ENCODE measurements around the gene TST. TPM values are rescaled to one million over a fixed set of nuclear protein-coding genes. Genes with fewer than 3 reads are reported as not detected.
A peak's percentile ranks its signal among the peaks of the same experiment; 100 is the strongest.

Gene TST
- total RNA-seq, 1 donor from 2014 or later: 19.3 TPM

DNA sequence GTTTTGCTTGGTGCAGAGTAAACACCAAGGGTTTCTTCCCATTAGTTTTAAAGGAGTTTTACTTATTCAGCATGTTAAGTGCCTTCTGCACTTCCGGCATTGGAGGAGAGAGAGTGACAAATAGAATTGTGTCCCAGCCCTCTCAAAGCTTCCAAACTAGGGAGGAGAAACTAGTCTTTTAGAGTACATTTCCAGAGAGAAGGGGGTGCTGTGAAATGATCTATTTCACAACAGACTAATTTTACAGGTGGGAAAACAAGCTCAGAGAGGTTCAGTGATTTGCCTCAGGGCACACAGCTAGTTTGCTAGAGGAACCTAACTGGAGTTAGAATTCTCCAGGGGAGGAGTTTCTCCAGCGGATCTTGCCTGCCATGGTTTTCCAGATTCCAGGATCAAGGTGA lies 12.9 kb upstream of the TST start:
- no peak for DNase-seq

DNA sequence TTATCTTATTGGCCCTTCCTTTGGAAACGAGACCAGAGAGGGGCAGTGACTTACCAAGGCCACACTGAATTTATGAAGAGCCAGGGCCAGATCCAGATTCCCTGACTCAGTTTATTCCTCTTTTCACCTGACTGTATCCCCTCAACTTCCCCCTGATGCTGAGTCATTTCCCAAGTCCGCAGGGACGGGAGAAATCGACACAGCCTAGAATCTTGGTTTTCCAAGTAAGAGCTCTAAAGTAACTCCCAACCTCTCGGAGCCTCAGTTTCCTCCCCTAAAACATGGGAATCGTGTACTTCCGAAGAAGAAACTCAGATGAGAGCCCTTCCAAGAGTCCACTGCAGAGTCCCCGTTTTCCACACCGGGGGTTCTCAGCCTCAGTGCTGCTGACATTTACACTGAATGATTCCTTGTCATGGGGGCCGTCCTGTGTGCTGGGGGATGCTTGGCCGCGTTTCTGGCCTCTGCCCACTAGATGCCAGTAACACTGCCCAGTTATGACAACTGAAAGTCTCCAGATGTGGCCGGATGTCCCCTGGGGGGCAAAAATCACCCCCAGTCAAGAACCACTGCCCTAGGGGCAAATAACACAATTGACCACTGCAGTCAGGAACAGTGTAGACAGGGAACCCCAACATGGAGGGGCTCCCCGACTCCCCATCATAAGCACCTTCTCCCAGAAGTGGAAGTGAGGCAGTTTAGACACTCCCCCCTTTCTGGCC lies 11.5 kb upstream of the TST start:
- DNase-seq: no peak

DNA sequence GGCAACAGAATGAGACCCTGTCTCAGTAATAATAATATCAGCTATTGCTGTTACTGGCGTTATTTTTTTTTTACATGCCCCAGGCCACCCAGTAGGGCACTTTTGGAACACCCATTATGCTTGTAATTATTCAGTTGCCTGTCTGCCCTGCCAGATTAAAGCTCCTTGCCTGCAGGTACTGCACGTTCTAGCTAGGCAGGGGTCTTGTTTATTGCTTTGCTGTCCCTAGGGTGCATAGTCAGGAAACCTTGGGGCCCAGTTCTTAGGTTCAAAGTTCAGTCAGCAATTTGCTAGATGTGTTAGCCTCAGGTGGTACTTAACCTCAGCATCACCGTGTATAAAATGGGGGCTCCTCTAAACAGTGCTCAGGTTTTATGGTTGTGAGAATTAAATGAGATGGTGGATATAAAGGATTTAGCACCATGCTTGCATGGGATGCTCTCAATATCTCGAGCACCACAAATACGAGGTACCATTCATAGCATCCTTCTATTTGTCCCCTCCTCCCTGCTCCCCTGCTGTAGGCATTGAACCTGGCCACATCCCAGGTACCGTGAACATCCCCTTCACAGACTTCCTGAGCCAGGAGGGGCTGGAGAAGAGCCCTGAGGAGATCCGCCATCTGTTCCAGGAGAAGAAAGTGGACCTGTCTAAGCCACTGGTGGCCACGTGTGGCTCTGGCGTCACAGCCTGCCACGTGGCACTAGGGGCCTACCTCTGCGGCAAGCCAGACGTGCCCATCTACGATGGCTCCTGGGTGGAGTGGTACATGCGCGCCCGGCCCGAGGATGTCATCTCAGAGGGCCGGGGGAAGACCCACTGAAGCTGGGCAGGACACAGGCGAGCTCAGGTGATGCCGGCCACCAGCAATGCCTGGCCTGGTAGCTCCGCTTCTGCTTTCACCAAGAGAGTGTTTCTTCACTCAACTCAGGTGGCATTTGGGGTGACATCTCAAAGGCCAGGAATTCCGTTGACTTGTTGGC lies 9.7 kb upstream of the TST start:
- no peak for DNase-seq

DNA sequence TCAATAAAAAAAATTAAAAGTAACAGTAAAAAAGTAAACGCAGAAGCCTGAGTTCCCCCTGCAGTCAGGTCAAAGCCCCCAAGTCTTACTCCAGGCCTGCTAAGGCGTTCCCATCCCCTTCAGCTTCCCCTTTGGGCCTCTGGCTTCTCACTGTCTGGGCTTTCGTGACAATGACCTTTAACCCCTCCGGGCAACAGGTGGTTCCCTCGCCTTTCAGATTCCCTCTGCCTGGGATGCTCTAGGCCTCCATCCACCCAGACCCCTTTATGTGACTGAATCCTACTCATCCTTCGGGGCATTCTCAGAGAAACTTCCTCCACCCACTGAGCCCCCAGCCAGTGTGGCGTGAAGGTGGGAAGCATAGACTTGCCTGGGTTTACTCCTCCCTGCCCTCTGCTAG lies 8.3 kb upstream of the TST start:
- no peak for DNase-seq

DNA sequence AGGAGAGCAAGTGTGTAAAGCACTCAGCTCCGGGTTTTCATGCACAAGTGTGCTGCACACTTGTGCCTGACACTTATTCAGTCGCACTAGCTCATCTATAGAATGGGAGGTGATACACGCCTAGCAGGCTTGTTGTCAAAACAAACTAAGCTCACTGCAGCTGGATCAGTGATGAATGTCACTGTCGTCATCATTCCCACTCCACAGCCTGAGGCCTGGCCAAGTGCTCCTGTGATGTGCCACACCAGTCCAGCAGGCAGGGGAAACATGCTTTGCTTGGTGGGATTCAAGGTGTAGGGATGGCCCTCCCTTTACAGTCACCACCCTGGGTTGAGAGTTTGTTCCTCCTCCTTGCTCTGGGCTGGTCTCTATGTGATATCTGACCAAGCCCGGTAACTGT lies 7.1 kb upstream of the TST start:
- DNase-seq: no peak

DNA sequence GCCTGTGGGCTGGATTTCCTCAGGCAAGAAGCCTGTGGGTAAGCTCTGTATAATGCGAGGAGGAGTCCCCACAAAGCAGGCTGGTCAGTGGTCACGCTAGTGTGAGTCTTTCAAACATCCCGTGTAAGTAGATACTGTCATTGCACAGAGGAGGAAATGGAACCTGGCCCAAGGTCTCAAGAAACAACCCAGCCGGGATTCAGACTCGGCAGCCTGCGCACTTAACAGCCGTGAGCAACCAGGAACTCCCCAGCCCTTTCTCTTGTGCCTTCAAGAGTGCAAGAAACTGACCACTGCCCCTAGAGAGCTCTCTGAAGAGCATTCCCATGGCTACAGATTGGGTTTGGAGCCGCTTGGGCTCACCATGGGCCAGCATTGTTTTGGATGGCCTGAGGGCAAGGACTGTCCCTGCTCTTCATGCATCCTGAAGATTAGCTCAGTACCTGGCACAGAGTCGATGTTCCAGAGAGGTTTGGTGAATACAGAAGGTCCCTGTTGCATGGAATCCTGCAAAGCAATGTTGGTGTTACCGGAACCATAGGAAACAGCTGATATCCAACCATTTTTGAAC lies 6.3 kb upstream of the TST start:
- no peak for DNase-seq

DNA sequence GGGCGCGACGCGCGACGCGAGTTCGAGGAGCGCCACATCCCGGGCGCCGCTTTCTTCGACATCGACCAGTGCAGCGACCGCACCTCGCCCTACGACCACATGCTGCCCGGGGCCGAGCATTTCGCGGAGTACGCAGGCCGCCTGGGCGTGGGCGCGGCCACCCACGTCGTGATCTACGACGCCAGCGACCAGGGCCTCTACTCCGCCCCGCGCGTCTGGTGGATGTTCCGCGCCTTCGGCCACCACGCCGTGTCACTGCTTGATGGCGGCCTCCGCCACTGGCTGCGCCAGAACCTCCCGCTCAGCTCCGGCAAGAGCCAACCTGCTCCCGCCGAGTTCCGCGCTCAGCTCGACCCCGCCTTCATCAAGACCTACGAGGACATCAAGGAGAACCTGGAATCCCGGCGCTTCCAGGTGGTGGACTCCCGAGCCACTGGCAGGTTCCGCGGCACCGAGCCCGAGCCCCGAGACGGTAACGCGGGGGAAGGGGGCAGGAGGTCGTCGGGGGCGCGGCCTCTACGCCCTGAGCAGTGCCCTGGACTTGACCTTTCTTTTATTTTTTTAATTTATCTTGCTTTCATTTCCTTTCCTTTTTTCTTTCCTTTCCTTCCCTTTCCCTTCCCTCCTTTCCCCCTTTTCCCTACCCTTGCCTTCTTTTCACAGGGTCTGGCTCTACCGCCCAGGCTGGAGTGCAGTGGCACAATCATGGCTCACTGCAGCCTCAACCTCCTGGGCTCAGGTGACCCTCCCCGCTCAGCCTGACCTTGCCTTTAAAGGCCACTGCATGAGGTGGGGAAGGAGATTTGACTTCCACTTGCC lies 5.3 kb upstream of the TST start:
- no peak for DNase-seq

GRCh38 chr22:37023743-37024338 lies 4.6 kb upstream of the TST start:
- DNase-seq: no peak

GRCh38 chr22:37022483-37023337 lies 3.5 kb upstream of the TST start:
- DNase-seq: no peak

DNA sequence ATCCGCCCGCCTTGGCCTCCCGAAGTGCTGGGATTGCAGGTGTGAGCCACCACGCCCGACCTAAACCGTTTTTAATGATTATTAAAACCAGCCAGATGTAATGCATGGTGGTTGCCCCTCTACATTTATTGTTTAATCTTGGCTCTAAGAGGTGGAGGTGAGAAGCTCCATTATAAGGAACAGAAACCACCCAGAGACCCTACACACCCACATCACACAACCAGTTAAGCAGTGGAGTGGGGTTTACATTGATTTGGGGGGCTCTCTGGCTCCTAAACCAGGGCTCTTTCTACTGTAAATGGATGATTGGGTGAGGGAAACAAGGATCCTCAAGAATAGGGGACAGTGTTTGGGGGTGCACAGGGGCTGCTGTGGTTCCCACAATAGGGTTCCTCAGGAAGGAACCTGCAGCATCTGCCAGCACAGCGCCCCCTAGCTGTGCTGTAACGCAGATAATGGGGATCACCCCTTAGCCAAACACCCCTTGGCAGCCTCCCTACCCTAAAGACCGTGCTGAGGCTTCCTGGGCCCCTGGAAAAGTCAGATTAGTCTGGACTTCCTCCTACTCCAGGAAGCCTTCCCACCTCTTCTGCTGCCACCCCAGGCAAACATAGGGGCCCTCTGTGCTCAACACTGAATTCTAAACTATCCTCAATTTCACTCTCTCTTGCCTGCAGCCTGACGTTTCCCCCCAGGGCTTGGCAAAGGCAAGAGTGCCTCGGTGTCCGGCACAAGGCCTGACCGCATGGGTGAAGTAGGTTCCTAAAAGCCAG lies 2.6 kb upstream of the TST start:
- no peak for DNase-seq

- no peak for DNase-seq
Measured at GRCh38 chr22:37021041-37021440, 1.8 kb upstream of the TST start.

- DNase-seq: peak; percentile 35
Measured at GRCh38 chr22:37020192-37020479, 889 bp upstream of the TST start.

DNA sequence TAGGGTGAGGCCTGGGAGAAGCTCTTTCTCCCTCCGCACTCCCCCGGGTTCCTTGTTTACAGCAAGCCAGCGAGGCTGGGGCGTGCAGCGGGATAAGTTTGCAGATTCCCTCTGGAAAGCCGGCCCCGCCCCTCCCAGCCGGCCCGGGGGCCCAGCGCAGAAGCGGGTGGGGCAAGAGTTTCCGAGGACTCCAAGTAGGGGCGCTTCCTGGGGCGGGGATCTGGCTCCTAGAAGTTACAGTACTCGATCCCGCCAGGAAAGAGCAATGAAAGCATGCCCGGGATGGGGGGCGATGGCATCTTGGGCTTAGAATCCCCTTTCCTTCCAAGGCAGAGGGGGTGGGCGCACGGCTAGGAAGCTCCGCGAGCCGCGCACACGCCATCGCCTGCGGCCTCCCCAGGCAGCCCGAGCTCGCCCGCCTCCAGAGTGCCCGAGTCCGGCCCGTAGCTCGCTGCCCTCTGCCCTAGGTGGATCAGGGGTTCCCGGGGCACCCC lies 385 bp downstream of the TST start:
- peak; percentile 72 for DNase-seq

DNA sequence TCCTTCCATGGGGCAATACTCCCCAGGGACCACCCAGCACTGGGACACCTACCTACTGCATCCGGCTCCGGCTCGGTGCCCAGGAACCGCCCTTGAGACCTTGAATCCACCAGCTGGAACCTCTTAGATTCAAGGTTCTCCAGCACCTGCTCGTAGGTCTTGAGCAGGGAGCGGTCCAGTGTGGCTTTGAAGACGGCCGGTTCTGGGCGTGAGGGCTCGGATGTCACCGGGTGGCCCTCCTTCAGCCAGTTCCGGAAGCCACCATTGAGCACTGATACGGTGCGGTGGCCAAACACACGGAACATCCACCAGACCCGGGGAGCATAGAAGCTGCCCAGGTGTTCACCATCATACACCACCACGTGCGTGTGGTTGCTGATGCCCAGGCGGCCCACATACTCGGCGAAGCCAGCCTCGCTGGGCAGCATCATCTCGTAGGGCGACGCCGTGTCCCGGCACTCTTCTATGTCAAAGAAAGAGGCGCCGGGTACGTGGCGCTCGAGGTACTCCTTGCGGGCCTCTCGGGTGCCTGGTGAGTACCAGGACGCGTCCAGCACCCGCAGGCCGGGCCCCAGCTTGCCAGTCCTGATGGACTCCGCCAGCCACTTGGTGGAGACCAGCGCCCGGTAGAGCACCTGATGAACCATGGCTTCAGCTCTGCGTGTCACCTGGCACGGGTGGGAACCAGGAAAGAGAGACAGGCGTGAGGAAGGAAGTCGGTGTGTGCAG lies 997 bp downstream of the TST start:
- no peak for DNase-seq

DNA sequence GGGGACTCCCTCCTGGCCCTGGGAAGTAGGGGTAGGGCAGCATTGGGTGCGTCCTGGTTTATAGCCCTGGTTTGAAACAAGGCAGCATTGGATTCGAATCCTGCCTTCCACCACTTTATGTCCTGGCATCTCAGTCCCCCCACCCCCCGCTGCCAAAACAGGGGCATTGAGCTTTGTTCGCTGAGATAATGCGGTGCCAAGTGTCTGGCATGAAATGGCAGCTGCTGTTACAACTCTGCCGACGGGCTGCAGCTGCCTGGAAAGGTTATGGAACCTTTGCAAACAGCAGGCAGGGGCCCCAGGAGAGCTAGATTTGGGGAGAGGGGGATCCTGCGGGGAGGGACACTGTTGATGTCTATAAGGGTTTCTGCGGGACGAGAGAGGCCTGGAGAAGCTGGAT lies 1.9 kb downstream of the TST start:
- DNase-seq: no peak

DNA sequence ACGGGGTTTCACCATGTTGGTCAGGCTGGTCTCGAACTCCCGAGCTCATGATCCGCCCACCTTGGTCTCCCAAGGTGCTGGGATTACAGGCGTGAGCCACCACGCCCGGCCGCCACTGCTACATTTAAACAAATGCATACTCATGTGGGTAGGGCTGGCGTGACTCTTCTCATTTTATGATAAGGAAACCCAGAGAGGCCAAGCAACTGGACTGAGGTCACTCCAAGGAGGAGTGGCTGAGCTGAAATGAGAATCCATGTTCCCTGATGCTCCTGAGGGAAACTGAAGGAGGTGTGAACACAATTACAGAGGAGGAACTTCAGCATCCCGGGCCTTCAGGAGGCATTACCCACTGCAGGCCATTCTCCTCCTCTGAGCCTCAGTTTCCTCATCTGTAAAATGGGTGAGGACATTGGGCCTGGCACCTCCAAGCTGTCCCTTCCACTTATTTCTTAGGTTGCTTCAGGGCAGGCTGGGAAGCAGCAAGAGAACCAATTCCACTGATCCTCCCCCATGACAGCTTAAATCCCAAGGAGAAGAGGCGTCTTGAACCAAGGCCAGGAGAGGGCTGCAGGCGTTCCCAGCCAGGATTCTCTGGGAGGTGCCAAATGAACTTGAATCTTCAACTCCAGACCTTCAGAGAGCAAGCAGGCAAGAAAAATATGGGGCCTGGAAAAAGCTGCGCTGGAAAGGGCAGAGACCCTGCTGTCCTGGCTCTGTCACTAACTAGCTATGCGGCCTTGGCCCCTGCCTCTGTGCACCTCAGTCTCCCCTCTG lies 2.9 kb downstream of the TST start:
- DNase-seq: no peak

DNA sequence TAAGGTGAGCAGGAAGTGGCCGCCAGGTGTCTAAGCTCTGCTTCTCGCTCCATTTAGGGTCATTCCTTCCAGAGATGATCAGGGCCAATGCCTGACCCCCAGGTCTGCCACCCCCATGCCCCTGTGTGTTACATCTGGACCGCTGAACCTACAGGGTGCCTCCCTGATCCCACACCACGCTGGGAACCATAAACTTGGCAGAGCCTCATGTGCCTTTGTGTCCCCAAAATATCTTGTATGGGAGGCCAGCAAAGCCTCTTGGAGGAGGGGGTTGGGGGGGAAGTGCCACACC lies 3.7 kb downstream of the TST start:
- DNase-seq: no peak

DNA sequence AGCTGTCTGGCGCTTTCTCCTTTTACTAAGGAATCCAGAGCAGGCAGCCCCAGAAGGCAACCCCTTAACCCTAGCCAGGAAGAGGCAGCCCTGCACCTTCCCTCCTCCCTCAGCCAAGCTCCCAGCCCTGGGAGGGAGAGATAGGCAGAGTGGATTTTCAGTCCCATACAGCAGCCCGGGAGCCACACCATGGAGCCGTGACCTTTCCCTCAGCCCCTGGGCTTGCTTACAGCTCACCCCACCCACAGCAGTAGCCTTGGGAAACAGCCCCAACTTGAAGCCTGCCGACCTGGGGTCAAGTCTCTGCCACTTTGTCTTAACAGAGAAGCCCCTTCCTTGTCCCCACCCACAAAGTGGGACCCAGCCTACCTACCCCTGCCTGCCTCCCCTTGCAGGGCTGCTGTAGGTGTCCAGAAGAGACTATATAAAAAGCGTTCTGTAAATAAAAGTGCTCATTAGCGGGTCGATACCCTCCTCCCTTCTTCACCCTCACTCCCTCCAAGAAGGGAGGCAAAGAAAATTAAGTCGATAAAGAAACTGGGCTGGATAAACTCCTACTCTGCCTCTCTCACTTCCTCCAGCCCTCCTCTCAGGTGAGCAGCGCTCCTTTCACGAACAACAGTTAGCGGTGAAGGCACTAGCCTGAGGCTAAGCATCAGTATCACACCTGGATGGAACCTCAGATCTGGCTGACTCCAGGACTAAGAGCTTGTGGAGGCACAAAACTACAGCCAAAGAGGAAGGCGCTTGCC lies 4.2 kb downstream of the TST start:
- no peak for DNase-seq

All from skin of body (tissue), 2 donors.